Measurements from ENCODE around the gene CHID1.

CHID1 gene

DNA sequence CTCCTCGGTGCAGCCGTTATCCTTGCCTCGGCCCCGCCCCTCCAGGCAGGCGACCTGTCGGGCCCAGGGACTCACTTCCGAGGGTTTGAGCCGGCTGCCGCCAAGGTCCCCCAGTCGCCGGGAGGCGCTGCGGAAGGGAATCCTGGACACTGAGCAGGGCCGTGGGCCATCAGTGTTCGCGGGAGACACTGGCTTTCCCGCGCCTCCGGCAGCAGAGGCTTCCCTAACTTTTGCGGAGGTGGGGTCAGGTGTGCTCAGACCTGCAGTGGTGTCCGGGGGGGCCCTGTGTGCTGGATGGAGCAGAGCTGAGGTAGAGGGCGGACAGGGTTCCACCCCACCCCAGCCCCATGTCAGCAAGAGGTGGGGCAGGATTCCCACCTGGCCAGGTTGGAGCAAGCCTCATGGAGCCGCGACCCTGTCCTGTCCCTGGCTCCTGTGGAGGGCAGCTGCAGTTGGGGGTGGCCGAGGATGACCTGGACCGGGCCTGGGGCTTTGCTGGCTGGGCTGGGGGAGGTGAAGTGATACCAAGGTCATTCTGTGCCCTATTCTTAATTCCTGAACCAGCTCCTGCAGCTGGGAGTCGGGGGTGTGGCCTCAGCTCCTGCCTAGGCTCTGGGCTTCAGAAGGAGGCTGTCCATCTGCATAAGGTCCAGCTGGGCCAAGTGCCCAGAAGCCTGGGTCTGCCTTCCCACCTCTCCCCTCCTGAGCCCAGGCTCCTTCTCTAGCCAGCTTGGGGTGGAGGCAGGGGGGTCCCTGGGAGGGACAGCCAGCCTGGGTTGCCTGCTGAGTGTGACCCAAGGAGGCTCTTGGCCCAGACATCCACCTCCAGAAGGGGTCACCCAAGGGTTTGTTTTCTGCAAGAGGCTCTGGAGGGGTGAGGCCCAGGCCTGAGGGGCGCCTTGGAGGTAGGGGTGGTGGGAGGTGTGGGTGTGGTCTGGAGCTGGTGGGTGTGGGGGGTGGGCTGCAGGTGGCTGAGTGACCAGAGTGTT lies 59.5 kb downstream of the CHID1 start:
- DNase-seq (ENCODE audit: low read depth in 3 of 3), result no peak

DNA sequence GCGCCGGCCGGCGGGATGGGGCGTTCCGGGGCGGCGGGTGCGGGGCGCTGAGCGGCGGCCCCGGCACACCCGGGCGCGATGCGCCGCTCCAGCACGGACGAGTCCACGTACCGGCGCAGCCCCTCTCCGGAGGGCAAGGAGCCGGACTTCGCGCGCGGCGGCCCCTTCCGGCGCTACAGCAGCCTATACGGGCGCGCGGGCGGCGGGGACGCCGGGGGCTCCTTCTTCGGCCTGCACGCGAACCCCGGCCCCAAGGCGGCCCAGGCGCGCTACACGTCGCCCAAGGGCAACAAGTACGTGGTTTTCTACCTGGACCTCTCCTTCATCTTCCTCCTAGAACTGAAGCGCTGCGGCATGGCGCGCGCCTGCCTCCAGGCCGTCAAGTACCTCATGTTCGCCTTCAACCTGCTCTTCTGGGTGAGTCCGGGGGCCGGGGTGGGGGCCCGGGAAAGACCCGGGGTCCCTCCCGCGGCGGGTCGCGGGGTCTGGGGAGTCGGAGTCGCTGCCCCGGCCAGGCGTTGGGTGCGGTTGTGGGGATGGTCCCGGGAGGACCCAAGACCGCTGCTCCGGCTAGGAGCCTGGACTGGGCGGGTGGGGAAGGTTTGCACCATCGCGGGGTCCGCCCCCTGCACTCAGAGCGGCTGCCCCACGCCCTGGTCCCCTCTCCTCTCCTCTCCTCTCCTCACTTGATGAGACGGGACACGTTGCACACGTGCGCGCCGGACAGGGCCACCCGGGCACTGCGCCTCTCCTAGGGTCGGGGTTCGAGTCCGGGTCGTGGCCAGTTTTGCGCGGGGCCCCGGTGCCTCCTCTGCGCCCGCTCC lies 60.4 kb downstream of the CHID1 start:
- no peak for DNase-seq (ENCODE audit: low read depth in 3 of 3)

DNA sequence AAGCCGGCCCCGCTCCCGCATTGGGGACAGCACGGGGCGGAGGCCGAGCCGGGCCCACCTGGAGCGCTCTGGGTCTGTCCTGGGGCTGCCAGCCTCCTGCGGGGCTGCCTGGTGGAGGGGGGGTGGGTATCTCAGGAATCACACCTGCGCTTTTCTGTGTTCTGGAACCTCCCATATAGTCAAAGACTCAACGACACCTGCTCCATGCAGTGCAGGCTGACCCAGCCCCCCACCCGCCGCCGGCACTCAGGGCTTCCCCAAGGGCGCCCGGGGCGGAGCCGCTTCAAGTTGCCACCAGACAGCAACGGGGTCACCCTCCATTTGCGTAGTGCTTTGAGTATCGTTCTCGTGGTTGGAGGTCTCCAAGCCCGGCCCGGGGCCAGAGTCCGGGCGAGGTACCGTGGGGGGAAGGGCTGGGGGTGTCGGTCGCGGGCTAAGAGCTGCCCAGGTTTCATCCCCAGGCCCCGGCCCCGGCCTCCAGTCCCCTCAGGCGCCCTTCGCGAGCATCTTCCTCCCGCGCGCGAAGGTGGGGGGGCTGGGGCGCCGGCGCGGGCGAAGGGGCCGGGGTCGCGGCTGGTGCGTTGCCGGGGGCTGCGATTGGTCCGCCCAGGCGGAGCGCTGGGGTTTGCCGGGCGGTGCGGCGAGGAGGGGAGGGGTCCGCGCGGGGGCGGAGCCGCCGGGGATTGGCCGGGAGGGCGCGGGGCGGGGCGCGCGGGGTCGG lies 61.3 kb downstream of the CHID1 start:
- peak in 1 of 3 experiments; percentile 50 for DNase-seq (ENCODE audit: low read depth in 3 of 3)

DNA sequence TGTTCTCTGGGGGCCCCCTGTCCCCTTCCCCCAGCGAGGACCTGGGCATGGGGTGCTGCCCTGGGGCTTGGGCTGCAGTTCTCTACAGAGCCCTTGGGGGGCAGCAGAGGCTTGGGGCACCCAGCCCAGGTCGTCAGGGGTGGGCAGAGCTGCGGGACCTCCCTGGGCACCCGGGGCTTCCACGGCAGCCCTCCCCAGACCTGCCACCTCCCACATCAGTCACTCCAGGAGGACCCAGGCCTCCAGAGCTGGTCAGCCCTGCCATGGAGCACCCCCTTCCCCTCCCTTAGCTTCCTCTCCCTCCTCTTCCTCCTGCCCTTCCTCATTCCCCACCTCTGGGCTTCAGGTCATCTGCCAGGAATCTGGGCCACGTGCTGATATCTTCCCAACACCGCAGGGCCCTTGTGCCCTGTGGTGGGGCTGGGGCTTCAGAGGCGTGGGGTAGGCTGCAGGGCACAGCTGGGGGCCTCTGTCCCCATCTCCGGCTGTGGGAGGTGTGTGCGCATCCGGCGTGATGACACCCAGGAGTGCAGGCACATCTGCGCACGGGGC lies 62.2 kb downstream of the CHID1 start:
- peak; percentile 23 to 59 (median 44) for DNase-seq (ENCODE audit: low read depth in 3 of 3)

DNA sequence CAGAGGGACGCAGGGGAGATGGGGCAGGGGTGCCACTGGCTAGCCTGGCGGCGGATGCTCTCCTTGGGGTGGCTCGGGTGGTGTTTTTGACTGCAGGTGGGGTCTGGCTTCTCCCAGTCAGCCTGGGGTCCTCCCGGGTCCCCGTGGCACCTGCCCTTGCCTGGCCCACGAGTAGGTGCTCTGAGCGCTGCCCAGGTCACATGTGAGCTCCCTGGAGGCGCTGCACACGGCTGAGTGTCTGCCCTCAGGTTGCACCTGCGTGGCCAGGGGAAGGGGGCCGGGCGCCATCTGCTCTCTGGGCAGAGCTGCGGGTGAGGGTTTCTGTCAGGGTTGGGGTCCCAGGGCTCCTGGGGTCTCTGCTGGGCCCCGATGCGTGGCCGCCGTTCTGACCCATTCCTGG lies 62.7 kb downstream of the CHID1 start:
- DNase-seq (ENCODE audit: low read depth in 3 of 3), result no peak

DNA sequence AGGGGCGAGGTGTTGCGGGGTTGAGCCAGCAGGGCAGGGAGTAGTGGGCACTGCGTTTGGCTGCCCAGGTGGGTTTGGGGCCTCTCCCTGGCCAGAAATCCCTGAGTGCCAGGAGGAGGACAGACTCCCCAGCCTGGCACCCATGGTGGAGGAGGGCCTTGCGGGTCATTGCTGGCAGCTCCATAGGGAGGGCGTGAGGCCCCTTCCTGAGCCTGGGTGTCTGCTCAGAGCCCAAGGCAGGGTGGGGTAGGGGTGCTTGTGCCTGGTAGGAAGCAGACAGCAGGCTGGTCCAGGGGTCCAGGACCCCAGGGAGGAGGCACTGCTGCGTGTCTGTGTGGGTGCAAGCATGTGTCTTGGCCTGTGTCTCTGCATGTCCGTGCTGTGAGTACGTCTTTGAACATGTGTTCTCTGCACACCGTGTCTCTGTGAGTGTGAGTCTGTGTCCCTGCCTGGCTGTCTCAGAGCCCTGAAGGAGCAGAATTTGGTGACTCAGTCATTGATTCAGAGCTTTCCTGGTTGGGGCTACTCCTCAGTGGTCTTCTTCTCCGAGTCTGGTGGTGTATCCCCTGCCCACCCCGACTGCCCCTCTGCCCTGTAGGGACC lies 64.0 kb downstream of the CHID1 start:
- no peak for DNase-seq (ENCODE audit: low read depth in 3 of 3)

DNA sequence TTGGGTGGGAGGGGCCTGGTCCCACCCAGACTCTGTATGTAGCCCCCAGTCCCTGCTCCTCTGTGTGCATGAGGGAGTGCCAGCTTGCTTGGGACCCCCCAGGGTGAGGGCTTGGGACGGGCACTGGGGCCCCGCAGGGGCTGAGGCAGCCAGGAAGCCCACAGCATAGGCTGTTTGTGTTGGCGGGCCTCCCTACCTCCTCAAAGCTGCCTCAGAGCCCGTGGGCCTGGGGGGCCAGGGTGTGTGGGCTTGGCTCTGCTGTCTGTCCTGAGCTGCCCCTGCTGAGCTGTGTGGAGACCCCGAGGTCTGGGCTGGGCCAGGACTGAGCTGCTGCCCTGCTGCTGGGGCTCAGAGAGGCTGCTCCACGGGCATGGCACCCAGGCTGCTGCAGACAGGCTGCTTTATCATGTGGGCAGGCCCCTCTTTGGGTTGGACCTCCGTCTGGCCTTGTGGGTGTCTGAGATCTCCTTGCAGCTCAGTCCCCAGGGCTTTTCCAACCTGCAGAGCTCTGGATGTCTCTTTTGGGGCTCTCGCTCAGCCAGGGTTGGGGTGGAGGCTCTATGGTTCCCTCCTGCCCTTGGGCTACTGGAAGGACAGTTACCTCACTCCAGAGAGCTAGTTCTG lies 64.6 kb downstream of the CHID1 start:
- no peak for DNase-seq (ENCODE audit: low read depth in 3 of 3)

DNA sequence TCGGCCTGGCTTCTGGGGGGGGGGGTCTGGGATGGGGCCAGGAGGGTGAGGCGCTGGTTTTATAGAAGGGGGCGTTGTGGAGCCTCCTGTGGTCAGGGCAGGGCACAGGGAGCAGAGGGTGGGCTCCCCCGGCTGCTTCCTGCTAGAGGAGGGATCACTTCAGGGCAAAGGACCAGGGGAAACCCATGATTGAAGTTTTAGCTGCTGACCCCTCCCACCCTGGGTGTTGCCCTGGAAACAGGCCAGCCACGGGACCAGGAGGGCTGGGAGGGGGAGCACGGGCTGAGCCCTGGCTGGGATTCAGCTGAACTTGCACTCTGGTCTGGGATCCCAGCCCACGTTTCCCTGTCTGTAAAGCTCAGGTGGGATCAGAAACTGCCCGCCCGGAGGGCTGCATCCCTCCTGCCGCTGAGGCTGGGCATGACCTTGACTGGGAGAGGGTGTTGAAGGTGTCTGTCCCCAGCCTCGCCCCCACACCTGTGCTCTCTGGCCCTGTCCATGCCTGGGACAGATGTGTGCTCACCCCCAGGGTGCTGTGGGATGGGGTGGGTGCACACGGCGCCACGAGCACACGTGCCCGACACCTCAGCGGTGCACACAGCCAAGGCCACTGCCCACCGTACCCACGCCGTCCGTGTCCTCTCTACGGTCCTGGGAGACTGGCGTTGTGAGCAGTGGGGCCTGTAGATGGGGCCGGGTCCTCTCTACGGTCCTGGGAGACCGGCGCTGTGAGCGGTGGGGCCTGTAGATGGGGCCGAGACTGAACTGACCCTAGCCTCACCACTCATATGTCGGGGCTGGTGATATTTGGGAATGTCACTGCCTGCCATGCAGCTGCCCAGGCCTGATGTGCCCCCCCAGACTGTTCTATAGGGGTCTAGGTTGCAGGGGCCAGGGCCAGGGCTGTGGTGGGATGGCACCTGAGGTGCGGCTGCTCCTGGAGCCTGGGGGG lies 65.6 kb downstream of the CHID1 start:
- no peak for DNase-seq (ENCODE audit: low read depth in 3 of 3)

DNA sequence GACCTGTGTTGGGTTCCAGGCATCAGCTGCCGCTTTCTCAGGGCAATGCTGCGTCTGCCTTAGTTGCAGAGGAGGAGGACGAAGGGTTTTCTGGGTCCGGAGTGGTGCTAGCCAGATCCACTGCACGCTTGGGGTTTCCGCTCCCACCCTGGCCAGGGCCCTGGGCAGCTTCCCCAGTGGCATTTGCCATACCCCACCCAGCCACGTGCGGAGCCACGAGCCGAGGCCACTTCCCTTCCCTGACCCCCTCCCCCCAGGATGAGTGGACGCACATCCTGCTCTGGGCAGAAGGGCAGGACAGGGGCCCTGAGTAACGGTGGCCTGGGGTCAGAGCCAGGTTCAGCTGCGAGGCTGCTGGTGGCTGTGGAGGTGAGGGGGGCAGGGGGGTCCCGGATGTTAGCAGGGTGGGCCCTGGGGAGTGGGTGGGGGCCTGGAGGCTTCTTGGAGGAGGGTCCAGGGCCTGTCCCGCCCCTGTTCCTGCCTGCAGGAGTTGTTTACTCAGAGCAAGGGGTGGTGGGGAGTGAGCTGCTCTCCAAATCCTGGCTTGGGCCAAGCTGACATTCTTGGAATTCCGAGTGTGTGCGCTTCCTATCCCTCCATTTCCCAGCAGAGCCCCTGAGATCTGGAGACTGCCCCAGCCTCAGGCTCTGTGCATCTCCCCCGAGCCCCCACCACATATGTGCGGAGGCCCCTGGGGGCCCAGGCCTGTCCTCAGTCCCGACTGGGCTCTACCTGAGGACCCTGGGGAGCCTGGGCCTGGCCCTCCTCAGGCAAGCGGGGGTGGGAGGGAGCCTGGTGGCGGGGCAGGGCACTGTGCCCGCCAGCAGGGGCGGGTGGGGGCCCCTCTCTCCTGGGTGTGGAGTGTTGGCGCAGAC lies 66.6 kb downstream of the CHID1 start:
- DNase-seq (ENCODE audit: low read depth in 3 of 3), result no peak

DNA sequence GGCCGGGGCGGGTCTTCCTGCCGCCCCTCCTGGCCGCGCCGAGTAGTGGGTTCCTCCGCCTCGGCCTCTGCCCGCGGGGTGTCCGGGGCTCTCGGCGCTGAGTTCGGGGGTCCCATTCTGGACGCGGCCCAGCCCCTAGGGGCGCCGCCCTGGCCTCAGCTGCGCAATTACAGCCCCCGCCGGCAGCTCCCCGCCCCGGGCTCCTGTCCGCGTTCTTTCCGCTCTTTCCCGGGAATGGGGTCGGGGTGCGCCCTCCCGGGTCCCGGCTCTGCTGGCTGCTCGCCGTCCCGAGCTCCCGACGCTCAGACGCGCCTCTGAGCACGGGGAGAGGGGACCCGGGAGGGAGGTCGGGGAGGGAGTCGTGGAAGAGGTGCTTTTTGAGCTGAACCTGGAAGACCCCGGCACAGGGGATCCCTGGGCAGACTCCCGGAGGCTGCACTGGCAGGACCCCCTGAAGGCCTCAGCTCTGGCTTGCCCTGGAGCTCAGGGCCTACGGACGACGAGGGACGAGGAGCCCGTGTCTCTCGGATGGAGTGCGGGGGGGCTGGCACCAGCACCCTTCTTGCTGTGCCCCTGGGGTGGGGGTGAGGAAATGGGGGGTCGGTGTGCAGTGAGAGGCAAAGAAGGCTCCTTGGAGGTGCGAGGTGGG lies 67.4 kb downstream of the CHID1 start:
- no peak for DNase-seq (ENCODE audit: low read depth in 3 of 3)

DNA sequence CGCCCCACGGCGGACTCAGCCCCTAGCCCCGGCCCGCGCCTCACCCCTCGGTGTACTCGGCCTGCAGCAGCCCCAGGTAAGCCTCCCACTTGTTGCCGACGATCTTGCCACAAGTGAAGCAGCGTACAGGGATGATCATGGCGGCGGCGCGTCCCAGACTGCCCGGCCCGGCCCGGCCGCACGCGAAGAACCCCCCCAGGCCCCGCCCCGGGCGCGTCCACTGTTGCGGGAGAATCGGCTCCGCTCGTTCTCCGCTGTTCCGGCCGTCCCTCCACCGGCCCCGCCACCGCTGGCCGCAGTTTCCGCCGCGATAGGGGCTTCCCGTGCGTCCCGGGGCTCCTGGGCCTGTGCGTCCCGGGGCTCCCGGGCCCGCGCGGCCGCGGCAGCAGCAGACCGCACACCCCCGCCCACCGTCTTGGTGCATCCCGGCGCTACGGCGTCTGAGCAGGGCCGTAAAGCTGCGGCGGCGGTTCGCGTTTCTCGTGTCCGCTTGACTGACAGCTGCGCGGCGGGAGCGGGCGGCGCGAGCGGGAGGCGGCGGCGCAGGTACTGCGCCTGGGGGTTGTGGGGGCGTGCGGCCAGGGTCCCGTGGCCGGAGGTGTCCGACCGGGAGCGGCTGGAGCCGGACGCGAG lies 68.1 kb downstream of the CHID1 start, which contains the start of the genes POLR2L and TSPAN4:
TSS of gene POLR2L (minus strand) at position 160 of the 633 bp plus-strand sequence. CDS start at position 139, 21 bp downstream.
TSS of gene TSPAN4 (plus strand) at position 483 of the 633 bp plus-strand sequence. CDS start 7,453 bp downstream, outside the sequence.
- DNase-seq (ENCODE audit: low read depth in 3 of 3), result peak; percentile 75 to 87 (median 77)

DNA sequence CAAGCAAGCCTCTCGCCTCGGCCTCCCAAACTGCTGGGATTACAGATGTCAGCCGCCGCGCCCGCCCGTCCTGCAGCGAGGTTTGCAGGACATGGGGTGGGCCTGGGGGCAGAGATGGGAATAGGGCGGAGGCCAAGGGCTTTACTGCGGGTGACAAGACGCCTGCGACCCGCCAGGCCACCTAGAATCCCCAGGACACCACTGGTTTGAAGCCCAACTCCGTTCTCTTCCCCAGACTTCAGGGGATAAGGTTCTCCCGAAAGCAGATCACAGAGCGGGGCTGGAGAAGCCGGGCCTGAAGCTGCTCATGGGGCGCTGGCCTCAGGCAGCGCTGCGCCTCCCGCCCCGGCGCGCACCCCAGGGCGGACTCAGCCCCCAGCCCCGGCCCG lies 68.6 kb downstream of the CHID1 start:
- DNase-seq (ENCODE audit: low read depth in 3 of 3), result no peak

DNA sequence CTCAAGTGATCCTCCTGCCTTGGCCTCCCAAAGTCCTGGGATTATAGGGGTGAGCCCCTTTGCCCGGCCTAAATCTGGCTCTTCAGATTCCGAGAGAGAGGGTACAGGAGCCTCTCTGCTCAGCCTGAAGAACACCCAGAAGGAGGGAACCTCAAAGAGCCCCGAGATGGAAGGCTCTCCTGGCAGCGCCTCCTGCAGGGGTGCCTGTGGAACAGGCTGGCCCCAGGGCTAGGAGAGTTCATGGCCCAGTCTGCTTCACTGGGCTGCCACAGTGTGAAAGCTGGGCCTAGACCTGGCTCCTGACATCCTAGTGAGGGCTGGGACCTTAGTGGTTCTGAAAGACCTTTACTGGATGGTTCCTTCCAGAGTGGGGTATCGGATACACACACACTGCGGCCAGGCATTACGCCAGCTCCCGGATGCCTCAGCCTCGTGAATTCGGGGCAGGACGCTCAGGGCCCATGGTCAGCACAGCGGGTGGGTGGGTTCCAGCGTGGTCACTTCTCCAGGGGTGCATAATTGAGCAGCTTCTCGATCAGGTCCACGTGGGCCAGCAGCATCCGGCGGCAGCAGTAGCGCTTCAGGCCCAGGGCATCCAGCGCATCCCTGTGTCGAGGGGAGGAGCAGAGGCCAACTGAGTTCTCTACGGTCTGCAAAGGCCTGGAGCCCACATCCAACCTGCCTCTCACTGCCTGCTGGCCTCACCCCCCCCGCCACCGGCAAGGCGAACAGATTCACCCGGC lies 70.6 kb downstream of the CHID1 start:
- no peak for DNase-seq (ENCODE audit: low read depth in 3 of 3)

DNA sequence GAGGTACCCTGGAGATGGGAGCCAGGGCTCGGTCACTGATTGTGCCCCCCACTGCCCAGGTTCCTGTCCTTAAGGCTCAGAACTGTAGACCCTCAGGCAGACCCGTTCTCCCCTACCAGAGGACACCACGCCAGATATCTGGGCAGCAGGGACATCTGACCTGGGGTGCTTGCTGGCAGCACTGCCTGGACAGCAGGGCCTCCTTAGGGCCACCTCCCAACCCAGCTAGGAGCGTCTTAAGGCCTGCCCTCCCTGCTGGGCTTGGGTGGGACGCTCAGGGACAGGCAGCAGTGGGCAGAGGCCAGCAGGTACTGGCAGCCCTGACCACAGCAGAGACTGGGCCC lies 71.4 kb downstream of the CHID1 start:
- no peak for DNase-seq (ENCODE audit: low read depth in 3 of 3)

DNA sequence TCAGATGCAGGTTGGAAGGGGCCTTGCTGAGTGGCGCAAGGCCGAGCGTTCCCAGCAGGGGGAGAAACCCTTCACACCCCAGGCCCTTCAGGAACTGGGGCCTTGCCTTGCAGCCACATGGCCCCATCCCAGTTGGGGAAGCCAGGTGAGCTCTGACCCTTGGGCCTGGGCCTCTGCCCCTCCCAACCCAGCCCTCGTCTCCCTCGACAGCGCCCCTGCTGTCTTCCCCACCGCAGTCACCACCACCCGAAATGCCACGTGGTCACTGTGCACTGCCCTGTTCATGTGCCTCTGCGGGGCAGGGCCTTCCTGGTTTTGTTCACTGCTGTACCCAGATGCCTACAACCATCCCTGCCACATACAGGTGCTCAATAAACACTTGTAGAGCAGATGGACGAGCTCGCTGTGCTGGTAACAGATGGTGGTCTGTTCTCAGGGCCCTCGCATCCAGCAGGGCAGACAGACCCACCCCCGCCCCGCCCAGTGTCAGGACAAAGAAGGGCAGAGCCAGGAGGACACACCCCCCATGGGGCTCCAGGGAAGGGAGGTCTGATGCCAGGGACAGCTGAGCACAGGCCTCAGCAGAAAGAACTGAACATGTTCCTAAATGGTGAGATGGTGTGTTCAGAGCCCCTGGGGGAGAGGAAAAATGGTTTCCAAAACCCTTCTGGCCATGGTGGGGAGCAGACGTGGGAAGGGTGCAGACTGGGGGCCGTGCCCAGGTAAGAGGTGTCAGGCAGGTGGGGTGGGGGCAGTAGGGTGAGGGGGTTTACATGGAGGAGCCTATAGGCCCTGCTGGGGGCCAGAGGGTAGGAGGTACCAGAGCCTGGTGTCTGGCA lies 72.0 kb downstream of the CHID1 start:
- no peak for DNase-seq (ENCODE audit: low read depth in 3 of 3)

DNA sequence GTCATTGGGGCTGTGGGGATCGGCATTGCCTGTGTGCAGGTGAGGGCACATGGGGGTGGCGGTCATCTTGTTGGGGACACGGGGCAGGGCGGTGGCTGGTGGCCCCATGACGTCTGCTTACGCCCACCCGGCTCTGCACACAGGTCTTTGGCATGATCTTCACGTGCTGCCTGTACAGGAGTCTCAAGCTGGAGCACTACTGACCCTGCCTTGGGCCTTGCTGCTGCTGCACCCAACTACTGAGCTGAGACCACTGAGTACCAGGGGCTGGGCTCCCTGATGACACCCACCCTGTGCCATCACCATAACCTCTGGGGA lies 72.7 kb downstream of the CHID1 start:
- DNase-seq (ENCODE audit: low read depth in 3 of 3), result no peak
